Frontal cortex (tissue), 4 donors: ENCODE measurements around the gene MED17. TPM values are rescaled to one million over a fixed set of nuclear protein-coding genes. Genes with fewer than 3 reads are reported as not detected.

ENCODE experiments used
- DNase-seq, 2 donors: peaks; one replicate each; pipeline ENCODE4 v3.0.0; 2012; ENCODE audit warnings: low spot score in 2 of 2
- FAIRE-seq: peaks from 2 replicates; lab custom pipeline; 2012; peaks lifted over from hg19 to GRCh38; lab: Jason Lieb, UNC
- small RNA-seq: library from RNA; depleted of rRNA; stranded (forward); fragments of <200 nt; gene quantifications from one replicate; pipeline ENCODE3, GENCODE V24; 2014
- total RNA-seq: library from RNA; depleted of rRNA; stranded (reverse); fragments of >200 nt; gene quantifications from one replicate; pipeline ENCODE4 v1.2.3, GENCODE V29; 2014
- donor health status: control.
- donor health status: control.
- donor health status: control.

The MED17 gene
- total RNA-seq, 1 donor from 2014 or later, result 71.3 TPM

- no peak for FAIRE-seq
These were observed 60.5 kb downstream of the MED17 start for GRCh38 chr11:93844568-93844967.

GRCh38 chr11:93845181-93846092 is 61.4 kb downstream of the MED17 start:
- no peak for FAIRE-seq

More at GRCh38 chr11:93844568-93844967, 60.5 kb downstream of the MED17 start:
- DNase-seq, result no peak

DNA sequence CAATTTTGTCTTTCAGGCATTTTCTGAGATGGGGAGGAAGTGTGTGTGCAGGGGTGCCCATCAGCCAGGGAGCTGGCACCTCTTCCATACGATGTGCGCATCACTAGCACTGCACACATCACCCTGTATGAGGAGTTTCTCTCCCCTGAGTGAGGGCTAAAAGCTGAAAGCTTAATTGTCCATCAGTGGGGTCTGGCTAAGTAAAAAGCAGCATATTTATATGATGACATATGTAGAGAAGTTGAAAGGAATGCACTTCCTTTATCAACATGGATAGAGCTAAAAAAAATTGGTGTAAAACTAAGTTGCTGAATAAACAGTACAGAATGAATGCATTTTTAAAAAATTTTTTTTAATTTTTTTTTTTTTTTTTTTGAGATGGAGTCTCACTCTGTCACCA is 62.3 kb downstream of the MED17 start:
- FAIRE-seq (no peak), DNase-seq (no peak)

More at GRCh38 chr11:93845181-93846092, 61.4 kb downstream of the MED17 start:
- DNase-seq, result no peak

GRCh38 chr11:93849201-93849600 is 65.1 kb downstream of the MED17 start:
- no peak for DNase-seq
- FAIRE-seq, result no peak

- FAIRE-seq, result no peak
- DNase-seq, result peak; percentile 26 to 31
These were observed 65.9 kb downstream of the MED17 start for GRCh38 chr11:93849751-93850593.

DNA sequence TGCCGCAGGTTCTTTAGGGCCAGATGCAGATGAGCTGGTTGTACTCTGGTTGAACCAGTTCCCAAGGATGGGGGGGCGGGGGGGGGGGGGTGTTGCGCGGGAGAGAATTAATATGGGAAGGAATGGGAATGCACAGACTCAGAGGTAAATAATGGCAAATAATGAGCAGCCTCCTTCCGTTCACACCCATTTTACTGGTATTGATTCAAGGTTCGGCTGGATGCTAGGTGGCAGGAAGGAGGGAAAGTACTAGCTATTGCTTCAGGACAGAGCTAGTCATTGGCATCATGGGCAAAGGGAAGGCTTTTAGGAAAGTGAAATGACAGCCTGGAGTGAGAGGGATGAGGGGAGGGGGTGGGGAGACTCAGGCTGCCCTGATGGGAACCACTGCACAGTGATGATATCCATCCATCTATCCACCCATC is 66.5 kb downstream of the MED17 start, which contains the start of gene VSTM5:
Gene VSTM5 (minus strand): TSS at position 25 of the 425 bp plus-strand sequence. CDS start 116 bp downstream, outside the sequence.
- DNase-seq (no peak), FAIRE-seq (no peak)

GRCh38 chr11:93852242-93852641 is 68.2 kb downstream of the MED17 start:
- DNase-seq (no peak), FAIRE-seq (no peak)

GRCh38 chr11:93857413-93858120 is 73.5 kb downstream of the MED17 start:
- DNase-seq, result no peak
- FAIRE-seq, result no peak

DNA sequence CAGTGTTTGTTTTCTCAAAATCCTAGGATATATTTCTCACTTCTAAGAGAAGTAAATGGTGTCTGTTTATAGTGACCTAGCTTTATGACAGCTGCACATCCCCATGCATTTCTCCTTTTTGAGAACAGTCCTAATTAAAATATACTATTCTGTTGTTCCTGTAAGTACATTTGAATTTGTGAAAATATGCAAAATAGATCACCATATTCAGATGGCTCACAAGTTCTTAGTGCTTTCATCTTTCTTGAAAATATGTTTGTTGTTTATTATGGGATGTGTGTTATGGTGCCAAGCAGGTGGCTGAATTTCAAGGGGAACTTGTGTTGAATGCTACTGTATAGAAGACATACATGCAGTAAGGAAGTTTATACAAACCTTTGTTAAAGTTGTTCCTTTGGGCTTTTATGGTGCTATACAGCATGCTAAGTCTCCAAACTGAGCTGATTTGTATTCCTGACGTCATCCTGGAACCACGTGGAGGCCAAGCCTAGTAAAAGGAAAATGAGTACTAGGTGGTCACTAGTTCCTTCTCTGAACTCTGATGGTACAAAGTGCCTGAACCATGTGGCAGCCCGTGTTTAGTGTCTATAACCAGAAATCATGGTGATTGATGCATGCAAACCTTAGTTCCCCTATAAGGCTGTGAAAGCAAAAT is 74.2 kb downstream of the MED17 start:
- no peak for DNase-seq
- FAIRE-seq, result no peak

GRCh38 chr11:93861808-93862207 is 77.7 kb downstream of the MED17 start:
- no peak for DNase-seq

More at GRCh38 chr11:93861808-93862207, 77.7 kb downstream of the MED17 start:
- FAIRE-seq, result no peak

Small RNAs within 50 kb of the gene (small RNA-seq; reads per million reads assigned to genes)
- gene RF00019, result not detected
- gene SNORA40, result not detected

Other genes with a start within 250 kb of the MED17 start
- 2.9 TPM for gene SMCO4, start 240.9 kb upstream of the MED17 start, total RNA-seq
- 36.3 TPM for gene CEP295, start 122.6 kb upstream of the MED17 start, total RNA-seq
- gene TAF1D, start 42.8 kb upstream of the MED17 start, total RNA-seq, result 134 TPM
- gene C11orf54, start 42.6 kb upstream of the MED17 start, total RNA-seq, result 37.5 TPM
- 1.2 TPM for gene VSTM5, start 66.3 kb downstream of the MED17 start, total RNA-seq
- not detected for gene HEPHL1, start 237.1 kb downstream of the MED17 start, total RNA-seq